Measurements from ENCODE around the gene THSD4. TPM values are rescaled to one million over a fixed set of nuclear protein-coding genes. Genes with fewer than 3 reads are reported as not detected.

Gene THSD4
- total and polyA plus RNA-seq, 2 of the 8 experiments (the other 6 are each of a cell fraction or from before 2014, with no cell fraction given): 2.5 to 6.2 TPM

- no peak overlapping the region for H3K27ac ChIP-seq (ENCODE audit: low read depth, low read length)
- H4K8ac ChIP-seq (ENCODE audit: extremely low read depth, insufficient read depth, low read length): no peak overlapping the region
- H3K14ac ChIP-seq (ENCODE audit: insufficient read length): no peak overlapping the region
- no peaks in the 10 kb centered on the region for H3K27me3 ChIP-seq (replicated peaks in 1 of 4; ENCODE audit: control insufficient read depth in 3 of 4, extremely low read depth in 1 of 4, insufficient read depth in 3 of 4, low read length in 3 of 4)
- no peak overlapping the region for H4K5ac ChIP-seq (ENCODE audit: insufficient read length, low read depth, low read length)
- H3K23ac ChIP-seq (ENCODE audit: insufficient read length): no peak overlapping the region
- POLR2A ChIA-PET (ENCODE audit: partially characterized antibody): no interaction called here
- H3K56ac ChIP-seq (replicated peaks; ENCODE audit: insufficient read length, low read depth, low read length): no peak overlapping the region
- no peak for FAIRE-seq
- H2BK15ac ChIP-seq (ENCODE audit: low read length): peak overlapping the region; percentile 46; the same call in 1 of the 2 replicates
- H3K79me1 ChIP-seq (ENCODE audit: low read depth, low read length): no peaks in the 10 kb centered on the region
- H4K20me1 ChIP-seq (replicated peaks in 1 of 2; ENCODE audit: control insufficient read depth in 1 of 2, insufficient read depth in 2 of 2, low read length in 2 of 2): peaks cover 0 to 1% of the 10 kb centered on the region in 2 experiments
- no peak overlapping the region for H3K9ac ChIP-seq (replicated peaks in 1 of 4; ENCODE audit: extremely low read depth in 1 of 4, low read depth in 3 of 4, low read length in 3 of 4)
- no peaks in the 10 kb centered on the region for H3K36me3 ChIP-seq (ENCODE audit: control insufficient read depth in 2 of 4, insufficient read depth in 4 of 4, low read length in 3 of 4)
- peaks cover 0 to under 1% (median 0%) of the 10 kb centered on the region in 4 experiments; a peak in 2 of 7 replicates for H3K4me1 ChIP-seq (replicated peaks in 1 of 4; ENCODE audit: control insufficient read depth in 3 of 4, insufficient read depth in 4 of 4, low read length in 3 of 4)
- CTCF ChIA-PET (ENCODE audit: partially characterized antibody): interaction anchor here (1.0 to 3.6 kb wide), 5 partner anchors 14 to 438 kb away, joined by 3 to 14 read pairs (median 5); no protein-coding TSS in a partner anchor
- no peak overlapping the region for H4K91ac ChIP-seq (replicated peaks; ENCODE audit: insufficient read length, low read length)
- H2BK20ac ChIP-seq (ENCODE audit: low read length): no peak overlapping the region; the same call in 1 of the 2 replicates
- no peak overlapping the region for H3K4me3 ChIP-seq (ENCODE audit: extremely low read depth in 1 of 4, insufficient read depth in 2 of 4, low read depth in 3 of 4, low read length in 4 of 4)
- DNase-seq (ENCODE audit: low read depth in 1 of 2, low spot score in 2 of 2): peak; percentile 39 to 79
- no peaks in the 10 kb centered on the region for H3K23me2 ChIP-seq (ENCODE audit: low read depth, low read length)
- H2BK120ac ChIP-seq (replicated peaks; ENCODE audit: low read depth, low read length): no peak overlapping the region
- H2AK5ac ChIP-seq (ENCODE audit: low read depth, low read length): no peak overlapping the region
- H2BK5ac ChIP-seq (ENCODE audit: low read depth, low read length): no peak overlapping the region
- H2BK12ac ChIP-seq (ENCODE audit: low read depth, low read length): peak overlapping the region; percentile 35; the same call in 1 of the 2 replicates
- H3K4ac ChIP-seq (replicated peaks; ENCODE audit: insufficient read length, low read depth, low read length): no peak overlapping the region
- H3K18ac ChIP-seq (ENCODE audit: extremely low read depth, low read length): no peak overlapping the region
- H2AFZ ChIP-seq (ENCODE audit: low read length): no peak overlapping the region
- no peaks in the 10 kb centered on the region for H3K9me3 ChIP-seq (ENCODE audit: insufficient read depth in 2 of 2, low read depth in 1 of 2, low read length in 1 of 2)
- H3K79me2 ChIP-seq (ENCODE audit: control insufficient read depth in 1 of 2, insufficient read depth in 2 of 2, low read length in 2 of 2): no peaks in the 10 kb centered on the region
- 100% methylated on average over 2 of the region's 2 CpGs; no CpG with 5 or more reads in 1 of the 2 experiments for WGBS, 2 experiments (ENCODE audit: extremely low coverage in 1 of 2, insufficient coverage in 1 of 2, insufficient read length in 1 of 2, insufficient replicate concordance in 2 of 2, low coverage in 1 of 2, low lambda C conversion rate in 2 of 2, missing lambda C conversion rate in 1 of 2)
- H3K4me2 ChIP-seq (ENCODE audit: insufficient read depth in 1 of 2, low read depth in 2 of 2, low read length in 2 of 2): no peak overlapping the region
- TF ChIP-seq JUND (IDR thresholded peaks at IDR 0.05; ENCODE audit: low read length): no peak
- no peak for TF ChIP-seq POU5F1 (IDR thresholded peaks at IDR 0.05; ENCODE audit: low read depth, low read length)
- TF ChIP-seq SP2 (IDR thresholded peaks at IDR 0.05; ENCODE audit: low read length): no peak
- TF ChIP-seq RAD21 (IDR thresholded peaks at IDR 0.05 in 1 of 2, conservative IDR thresholded peaks at IDR 0.05 in 1 of 2; ENCODE audit: low read depth in 2 of 2, low read length in 2 of 2): peak; percentile 89 to 92
- TF ChIP-seq, protein P1, sequence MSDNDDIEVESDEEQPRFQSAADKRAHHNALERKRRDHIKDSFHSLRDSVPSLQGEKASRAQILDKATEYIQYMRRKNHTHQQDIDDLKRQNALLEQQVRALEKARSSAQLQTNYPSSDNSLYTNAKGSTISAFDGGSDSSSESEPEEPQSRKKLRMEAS (IDR thresholded peaks at IDR 0.05): no peak
- TF ChIP-seq GABPA (IDR thresholded peaks at IDR 0.05; ENCODE audit: borderline replicate concordance, insufficient read depth, low read length): no peak
- TF ChIP-seq KDM1A (IDR thresholded peaks at IDR 0.05; ENCODE audit: borderline replicate concordance, low read length): no peak
- no peak for TF ChIP-seq NRF1 (IDR thresholded peaks at IDR 0.05; ENCODE audit: low read depth, low read length)
- TF ChIP-seq EZH2 (IDR thresholded peaks at IDR 0.05; ENCODE audit: low read depth, low read length, severe bottlenecking): no peak
- TF ChIP-seq CBX5 (IDR thresholded peaks at IDR 0.05; ENCODE audit: low read depth, low read length): no peak
- TF ChIP-seq BRCA1 (IDR thresholded peaks at IDR 0.05; ENCODE audit: low read depth, low read length): no peak
- no peak for TF ChIP-seq GTF2F1 (IDR thresholded peaks at IDR 0.05; ENCODE audit: borderline replicate concordance, low read depth, low read length)
- no peak for TF ChIP-seq CREB1 (IDR thresholded peaks at IDR 0.05)
Observed at GRCh38 chr15:71448688-71449114, 333.4 kb downstream of the THSD4 start.

Data from H1 (cell line).